Neutrophil (primary cell): ENCODE data around the gene SMYD4.

Experiments
- H3K27ac ChIP-seq: fragments of 200-600 bp; sonication (generic); 2 replicates; pipeline ENCODE4 v1.5.1; 2016; ENCODE audit warnings: mild to moderate bottlenecking, moderate library complexity
- H3K27me3 ChIP-seq: fragments of 200-600 bp; sonication (generic); 2 replicates; pipeline ENCODE4 v1.6.0; 2016; ENCODE audit warnings: mild to moderate bottlenecking
- H3K36me3 ChIP-seq: fragments of 200-600 bp; sonication (generic); 2 replicates; pipeline ENCODE4 v1.5.1; 2017
- H3K4me1 ChIP-seq, 2 experiments: fragments of 200-600 bp in 1 of 2; sonication (generic) in 1 of 2; 1 replicate in 1 of 2; 2 replicates in 1 of 2; pipeline versions ENCODE4 v1.5.1 to v1.6.1; 2013 to 2016; ENCODE audit warnings: low read depth in 1 of 2, low read length in 1 of 2, mild to moderate bottlenecking in 1 of 2, moderate library complexity in 1 of 2; ENCODE audit not compliant: control insufficient read depth in 1 of 2, insufficient read depth in 1 of 2
- H3K4me3 ChIP-seq, 2 experiments: fragments of 200-600 bp in 1 of 2; sonication (generic) in 1 of 2; 1 replicate in 1 of 2; 2 replicates in 1 of 2; pipeline ENCODE4 v1.5.1; 2013 to 2016; ENCODE audit warnings: low read depth in 1 of 2, low read length in 1 of 2, mild to moderate bottlenecking in 1 of 2, moderate library complexity in 1 of 2
- H3K9me3 ChIP-seq: fragments of 200-600 bp; sonication (generic); 2 replicates; pipeline ENCODE4 v1.5.1; 2016
- TF ChIP-seq, protein P1 (sequence below): fragments of 200-600 bp; sonication (generic); IDR thresholded peaks from 2 replicates; pipeline ENCODE4 v1.5.1; 2016; ENCODE audit warnings: antibody characterized with exemption

The SMYD4 gene

DNA sequence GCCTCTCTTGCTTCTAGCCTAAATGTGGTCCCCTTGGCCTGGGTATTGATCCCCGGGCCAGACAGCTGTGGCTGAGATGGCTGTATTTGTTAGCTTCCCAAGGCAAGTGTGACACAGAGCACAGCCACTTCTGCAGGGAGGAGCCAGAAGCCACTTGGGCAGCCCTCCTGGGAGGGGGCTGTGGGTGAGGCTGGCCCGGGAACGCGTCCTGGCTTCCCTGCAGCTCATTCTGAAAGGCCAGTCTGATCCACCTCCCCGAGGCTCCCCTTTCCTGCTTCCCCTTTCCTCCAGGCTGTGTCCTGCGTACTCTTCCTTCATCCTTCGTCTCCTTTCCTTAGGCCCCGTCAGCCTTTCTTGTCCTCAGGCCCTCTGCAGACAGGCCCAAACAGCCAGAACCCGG, 79.1 kb downstream of the SMYD4 start:
- Histone ChIP-seq H3K4me3 (no peak overlapping the region), H3K27me3 (no peaks in the 10 kb centered on the region), H3K36me3 (no peaks in the 10 kb centered on the region), H3K27ac (no peak overlapping the region), H3K9me3 (no peaks in the 10 kb centered on the region), H3K4me1 (peaks cover 5 to 6% of the 10 kb centered on the region in 2 experiments)
- TF ChIP-seq, protein P1, sequence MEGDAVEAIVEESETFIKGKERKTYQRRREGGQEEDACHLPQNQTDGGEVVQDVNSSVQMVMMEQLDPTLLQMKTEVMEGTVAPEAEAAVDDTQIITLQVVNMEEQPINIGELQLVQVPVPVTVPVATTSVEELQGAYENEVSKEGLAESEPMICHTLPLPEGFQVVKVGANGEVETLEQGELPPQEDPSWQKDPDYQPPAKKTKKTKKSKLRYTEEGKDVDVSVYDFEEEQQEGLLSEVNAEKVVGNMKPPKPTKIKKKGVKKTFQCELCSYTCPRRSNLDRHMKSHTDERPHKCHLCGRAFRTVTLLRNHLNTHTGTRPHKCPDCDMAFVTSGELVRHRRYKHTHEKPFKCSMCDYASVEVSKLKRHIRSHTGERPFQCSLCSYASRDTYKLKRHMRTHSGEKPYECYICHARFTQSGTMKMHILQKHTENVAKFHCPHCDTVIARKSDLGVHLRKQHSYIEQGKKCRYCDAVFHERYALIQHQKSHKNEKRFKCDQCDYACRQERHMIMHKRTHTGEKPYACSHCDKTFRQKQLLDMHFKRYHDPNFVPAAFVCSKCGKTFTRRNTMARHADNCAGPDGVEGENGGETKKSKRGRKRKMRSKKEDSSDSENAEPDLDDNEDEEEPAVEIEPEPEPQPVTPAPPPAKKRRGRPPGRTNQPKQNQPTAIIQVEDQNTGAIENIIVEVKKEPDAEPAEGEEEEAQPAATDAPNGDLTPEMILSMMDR, result no peak

DNA sequence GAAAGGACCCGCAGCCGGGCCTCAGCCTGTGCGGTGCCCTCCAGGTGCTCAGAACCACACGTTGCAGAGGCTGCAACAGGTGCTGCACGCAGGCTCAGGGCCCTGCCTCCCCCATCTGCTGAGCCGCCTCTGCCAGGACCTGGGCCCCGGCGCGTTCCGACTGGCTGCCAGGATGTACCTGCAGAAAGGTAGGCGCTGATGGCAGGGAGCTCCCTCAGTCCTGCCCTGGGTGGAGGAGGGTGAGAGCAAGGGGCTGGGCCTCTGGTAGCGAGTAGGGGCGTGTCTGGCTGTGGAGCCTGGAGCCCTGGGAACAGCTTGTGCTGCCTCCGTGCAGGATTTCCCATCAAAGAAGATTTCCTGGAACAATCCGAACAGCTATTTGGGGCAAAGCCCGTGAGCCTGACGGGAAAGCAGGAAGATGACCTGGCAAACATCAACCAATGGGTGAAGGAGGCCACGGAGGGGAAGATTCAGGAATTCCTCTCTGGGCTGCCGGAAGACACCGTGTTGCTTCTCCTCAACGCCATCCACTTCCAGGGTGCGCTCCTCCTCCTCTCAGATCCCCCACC, 82.6 kb downstream of the SMYD4 start:
- Histone ChIP-seq H3K4me1 (no peaks in the 10 kb centered on the region), H3K27ac (no peak overlapping the region), H3K4me3 (no peak overlapping the region), H3K27me3 (no peaks in the 10 kb centered on the region), H3K36me3 (no peaks in the 10 kb centered on the region), H3K9me3 (no peaks in the 10 kb centered on the region)
- TF ChIP-seq, protein P1, result no peak

DNA sequence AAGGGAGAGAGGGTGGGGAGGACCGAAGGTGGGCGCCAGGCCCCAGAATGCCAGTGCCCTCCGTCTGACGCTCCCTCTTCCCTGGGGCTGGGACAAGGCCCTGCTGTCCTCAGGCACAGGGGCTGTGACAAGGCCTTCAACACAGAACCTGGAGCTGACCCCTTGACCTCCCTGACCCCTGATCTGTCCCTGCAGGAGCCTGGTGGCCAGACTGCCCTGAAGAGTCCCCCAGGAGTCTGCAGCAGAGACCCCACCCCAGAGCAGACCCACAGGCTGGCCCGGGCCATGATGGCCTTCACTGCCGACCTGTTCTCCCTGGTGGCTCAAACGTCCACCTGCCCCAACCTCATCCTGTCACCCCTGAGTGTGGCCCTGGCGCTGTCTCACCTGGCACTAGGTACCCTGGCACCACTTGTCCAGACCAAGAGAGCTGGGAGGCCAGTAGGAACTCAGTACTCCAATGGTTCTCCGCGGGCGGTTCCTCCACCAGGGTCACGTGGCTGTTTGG, 84.1 kb downstream of the SMYD4 start:
- H3K4me3 ChIP-seq, result no peak overlapping the region
- TF ChIP-seq, protein P1, result no peak

DNA sequence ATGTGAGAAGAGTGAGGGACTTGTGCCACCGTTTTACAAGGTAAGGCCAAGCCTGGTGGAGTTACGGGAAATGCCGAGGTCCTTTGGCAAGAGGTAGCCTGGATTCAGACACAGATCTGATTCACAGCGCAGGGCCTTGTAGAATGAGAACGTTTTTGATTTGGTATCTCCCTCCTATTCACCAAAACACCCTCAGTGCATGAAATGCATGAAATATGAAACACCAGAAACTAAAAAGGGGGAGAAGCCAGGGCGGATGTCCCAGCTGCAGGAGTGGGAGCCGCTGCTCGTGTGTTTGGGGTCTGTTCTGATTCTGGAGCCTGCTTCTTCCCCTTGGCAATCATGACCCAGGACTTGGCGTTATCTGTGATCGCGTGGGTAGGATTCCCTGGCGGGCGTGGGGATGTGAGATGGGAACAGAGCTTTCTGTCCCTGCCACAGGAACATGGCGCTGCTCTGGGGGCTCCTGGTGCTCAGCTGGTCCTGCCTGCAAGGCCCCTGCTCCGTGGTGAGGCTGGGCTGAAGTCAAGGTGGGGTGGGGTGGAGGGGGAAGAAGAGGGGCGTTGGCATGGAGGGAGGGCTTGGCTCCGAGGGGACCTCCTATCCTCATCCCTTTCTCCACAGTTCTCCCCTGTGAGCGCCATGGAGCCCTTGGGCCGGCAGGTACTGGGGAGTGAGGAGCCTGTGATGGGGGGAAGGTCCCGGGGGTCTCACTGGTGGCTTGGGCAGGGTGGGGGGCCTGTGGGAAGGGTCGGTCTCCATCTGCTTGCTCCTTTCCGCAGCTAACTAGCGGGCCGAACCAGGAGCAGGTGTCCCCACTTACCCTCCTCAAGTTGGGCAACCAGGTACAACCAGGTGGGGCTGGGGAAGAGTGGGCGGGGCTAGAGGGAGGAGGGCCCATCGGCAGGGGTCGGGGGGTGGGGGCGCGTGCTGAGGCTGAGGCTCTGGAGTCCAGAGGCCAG, 84.9 kb downstream of the SMYD4 start:
- Histone ChIP-seq H3K4me1 (no peaks in the 10 kb centered on the region), H3K36me3 (no peaks in the 10 kb centered on the region), H3K27me3 (no peaks in the 10 kb centered on the region), H3K9me3 (no peaks in the 10 kb centered on the region), H3K27ac (no peak overlapping the region), H3K4me3 (no peak overlapping the region)
- TF ChIP-seq, protein P1, result no peak

More for the DNA sequence above, 84.1 kb downstream of the SMYD4 start:
- H3K36me3 ChIP-seq, result no peaks in the 10 kb centered on the region
- no peaks in the 10 kb centered on the region for H3K27me3 ChIP-seq
- no peak overlapping the region for H3K27ac ChIP-seq
- no peaks in the 10 kb centered on the region for H3K4me1 ChIP-seq
- no peaks in the 10 kb centered on the region for H3K9me3 ChIP-seq

DNA sequence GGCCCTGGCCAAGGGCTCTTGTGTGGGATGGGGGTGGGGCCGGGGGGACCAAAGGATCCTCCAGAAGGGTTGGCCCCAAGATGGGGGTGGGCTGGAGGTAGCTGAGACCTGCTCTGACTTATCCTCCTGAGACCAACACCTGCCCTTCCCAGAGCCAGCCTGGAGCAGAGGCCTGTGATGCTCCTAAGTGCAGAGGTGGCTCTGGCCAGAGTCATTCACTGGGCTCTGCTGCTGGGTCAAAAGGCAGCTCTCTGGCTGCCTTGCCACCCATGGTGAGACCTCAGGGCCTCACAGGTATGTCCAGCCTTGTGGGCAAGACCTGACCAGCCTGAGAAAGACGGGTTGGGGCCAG, 86.6 kb downstream of the SMYD4 start:
- H3K36me3 ChIP-seq, result no peaks in the 10 kb centered on the region
- no peaks in the 10 kb centered on the region for H3K27me3 ChIP-seq
- H3K27ac ChIP-seq, result no peak overlapping the region
- H3K9me3 ChIP-seq, result no peaks in the 10 kb centered on the region
- TF ChIP-seq, protein P1, result no peak
- no peaks in the 10 kb centered on the region for H3K4me1 ChIP-seq
- H3K4me3 ChIP-seq, result no peak overlapping the region
